Measurements from ENCODE around the gene KCNJ4.
"Not testable (repeated sequence)": the region's sequence is repeated elsewhere in the genome, so short reads cannot be mapped to it uniquely, and the experiment has no call there.

Gene KCNJ4

GRCh38 chr22:38412435-38413084 is 42.4 kb downstream of the KCNJ4 start:
- DNase-seq (ENCODE audit: low spot score) = no peak

DNA sequence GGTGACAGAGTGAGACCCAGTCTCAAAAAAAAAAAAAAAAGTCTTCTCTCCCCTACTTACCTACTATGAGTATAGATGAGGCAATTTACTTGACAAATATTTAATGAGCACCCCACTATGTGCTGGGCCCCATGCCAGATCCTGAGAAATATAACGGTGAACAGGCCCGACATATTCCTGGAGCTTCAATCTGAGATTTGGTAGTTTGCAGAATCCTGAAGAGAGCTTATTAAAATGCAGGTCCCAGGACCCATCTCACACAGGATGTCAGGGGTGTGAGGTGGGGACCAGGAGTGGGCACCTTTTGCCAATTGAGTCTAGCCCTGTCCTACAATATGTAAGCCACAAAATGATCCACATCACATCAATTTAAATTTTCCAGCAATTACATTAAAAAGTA is 44.0 kb downstream of the KCNJ4 start:
- DNase-seq (ENCODE audit: low spot score) = no peak

DNA sequence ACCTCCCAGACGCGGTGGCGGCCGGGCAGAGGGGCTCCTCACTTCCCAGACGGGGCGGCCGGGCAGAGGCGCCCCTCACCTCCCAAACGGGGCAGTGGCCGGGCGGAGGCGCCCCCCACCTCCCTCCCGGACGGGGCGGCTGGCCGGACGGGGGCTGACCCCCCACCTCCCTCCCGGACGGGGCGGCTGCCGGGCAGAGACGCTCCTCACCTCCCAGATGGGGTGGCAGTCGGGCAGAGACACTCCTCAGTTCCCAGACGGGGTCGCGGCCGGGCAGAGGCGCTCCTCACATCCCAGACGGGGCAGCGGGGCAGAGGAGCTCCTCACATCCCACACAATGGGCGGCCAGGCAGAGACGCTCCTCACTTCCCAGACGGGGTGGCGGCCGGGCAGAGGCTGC is 45.1 kb downstream of the KCNJ4 start:
- DNase-seq (ENCODE audit: low spot score) = not testable (repeated sequence)

DNA sequence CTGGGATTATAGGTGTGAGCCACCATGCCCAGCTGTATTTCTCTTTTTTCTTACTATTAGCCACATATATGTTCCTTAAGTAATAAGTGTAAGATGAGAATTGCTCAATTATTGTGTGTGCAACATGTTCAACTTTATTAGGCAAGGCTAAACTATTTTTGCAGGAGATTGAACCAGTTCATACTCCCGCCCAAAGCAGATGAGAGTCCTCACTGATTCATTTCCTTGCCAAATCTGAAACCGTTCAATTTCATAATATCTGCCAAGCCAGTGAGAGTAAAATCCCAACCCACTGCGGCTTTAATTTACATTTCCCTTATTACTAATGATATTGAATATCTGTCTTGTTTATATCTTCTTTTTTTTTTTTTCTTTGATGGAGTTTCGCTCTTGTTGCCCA is 48.4 kb downstream of the KCNJ4 start:
- DNase-seq (ENCODE audit: low spot score) = no peak

DNA sequence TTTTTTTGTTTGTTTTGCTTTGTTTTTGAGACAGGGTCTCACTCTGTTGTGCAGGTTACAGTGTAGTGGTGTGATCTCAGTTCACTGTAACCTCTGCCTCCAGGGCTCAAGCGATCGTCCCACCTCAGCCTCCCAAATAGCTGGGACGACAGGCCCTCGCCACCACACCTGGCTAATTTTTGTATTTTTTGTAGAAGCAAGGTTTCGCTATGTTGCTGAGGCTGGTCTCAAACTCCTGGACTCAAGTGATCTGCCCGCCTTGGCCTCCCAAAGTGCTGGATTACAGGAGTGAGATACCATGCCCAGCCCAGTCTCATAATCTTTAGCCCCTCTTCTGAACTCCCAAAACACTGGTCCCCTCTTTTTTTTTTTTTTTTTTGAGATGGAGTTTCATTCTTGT is 50.6 kb downstream of the KCNJ4 start:
- no peak for DNase-seq (ENCODE audit: low spot score)

DNA sequence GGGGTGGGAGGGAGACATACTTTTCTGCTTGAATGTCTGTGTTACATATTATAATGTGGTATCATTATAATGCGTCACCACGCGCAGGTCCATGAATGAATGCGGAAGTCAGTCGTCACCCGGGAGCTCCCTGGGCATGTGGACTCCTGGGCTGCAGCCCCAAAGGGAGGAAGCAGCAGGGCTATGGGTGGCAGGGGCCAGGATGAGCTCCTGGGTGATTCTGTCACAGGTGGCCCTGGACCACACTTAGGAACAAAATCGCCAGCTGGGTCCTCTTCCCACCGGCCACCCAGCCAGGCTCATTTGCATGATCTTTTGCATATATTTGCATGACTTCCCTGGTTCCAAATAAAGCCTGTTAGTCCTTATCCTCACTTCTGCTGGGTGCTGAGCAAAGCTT is 51.2 kb downstream of the KCNJ4 start:
- DNase-seq (ENCODE audit: low spot score) = no peak

DNA sequence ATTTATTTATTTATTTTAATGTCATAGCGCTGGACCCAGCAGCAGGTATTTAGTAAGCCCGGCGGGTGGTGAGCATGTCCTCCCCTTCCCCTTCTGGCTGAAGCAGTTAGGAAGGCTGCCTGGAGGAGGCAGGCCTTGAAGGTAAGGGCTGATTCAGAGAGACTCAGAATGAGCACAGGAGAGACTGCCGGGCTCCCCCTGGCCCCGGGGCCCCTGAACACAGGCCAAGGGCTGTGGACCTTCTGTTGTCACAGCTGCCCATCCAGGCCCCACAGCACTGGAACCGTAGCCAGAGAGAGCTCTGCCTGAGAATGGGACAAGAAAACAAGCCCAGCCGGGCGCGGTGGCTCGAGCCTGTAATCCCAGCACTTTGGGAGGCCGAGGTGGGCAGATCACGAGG is 52.8 kb downstream of the KCNJ4 start:
- no peak for DNase-seq (ENCODE audit: low spot score)

DNA sequence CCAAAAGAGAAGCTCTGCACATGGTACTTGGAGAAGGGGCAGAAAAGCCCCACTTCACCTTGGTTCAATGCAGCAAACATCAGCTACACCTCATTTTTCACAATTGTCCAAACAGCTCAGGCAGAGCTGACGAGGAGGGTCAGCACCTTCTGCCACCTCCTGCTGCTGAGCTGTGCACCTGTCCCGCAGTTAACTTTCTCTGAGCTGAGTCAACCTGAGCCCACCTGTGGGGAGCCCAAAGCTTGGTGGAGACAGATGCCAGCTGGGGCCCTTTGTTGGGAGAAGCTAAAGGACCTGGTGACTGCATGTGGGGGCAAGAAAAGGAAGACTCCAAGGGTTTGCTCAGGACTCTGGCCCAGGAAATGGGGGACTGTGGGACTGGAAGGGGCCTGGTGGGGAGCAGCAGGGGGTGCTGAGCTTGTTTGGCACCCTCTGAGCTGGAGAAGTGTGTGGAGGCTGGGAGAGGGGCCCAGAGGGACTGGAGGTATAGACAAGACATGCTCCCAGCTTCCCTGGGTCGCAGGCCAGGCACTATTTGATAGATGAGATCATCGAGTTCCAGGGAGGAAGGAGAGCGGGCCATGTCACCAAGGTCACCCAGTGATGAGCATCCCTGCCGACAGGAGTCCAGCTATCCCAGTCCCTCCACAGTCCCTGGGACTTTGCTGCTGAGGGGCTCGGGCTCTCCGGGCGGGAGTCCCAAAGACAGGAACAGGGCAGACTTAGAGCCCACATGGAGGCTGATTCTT is 53.5 kb downstream of the KCNJ4 start:
- DNase-seq (ENCODE audit: low spot score) = no peak

DNA sequence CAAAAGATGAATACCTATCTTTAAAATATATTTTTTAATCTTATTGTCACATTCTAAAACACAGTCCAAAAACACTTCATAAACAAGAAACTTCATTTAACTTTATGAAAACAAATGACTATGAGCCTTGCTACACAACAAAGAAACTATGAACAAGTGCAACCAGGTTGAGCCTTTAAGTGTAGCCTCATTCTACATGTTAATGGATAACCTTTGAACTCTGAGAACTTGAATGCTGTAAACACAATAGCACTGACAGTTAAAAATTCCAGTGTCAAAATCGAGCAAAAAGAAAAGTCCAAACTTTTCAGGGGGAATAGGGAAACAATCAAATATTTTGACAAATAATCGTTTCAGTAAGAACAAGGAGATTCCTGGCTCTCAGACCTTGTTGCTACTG is 54.7 kb downstream of the KCNJ4 start:
- DNase-seq (ENCODE audit: low spot score) = not testable (repeated sequence)

DNA sequence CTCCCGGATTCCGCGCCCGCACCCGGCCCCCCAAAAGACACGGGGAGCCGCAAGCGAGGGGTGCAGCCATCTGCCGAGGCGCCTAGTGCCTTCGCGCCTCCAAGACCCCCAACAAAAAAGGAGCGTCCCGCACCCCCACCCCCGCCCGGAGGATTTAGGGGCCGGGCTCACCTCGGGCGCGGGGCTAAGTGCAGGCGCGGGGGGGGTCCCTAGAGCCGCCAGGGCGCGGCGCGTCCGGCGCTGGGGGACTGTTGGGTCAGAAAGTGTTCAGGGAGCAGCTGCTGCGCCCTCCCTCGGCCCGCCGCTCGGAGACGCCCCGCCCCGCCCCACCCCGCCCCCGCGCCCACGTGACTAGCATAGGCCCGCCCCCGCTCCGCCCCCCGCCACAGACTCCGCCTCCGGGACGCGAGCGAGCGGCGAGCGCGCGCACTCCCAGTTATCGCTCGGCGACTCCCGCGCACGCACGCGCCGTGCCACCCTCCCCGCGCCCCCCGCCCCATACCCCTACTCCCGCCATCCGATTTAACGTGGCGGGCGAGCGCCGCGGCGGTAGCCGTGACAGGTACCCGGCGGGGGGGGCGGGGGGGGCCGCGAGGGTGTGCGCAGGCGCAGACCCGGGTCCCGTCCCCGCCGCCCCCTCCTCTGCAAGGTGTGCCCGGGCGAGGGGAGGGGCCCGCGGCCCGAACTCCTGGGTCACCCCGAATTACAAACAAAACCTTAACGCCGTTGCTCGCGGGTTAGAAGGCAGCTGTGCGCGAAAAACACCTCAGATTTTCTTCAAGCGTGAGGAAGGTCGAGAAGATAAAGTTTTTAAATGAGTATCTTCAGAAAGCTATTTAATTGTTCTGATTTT is 56.2 kb downstream of the KCNJ4 start:
- DNase-seq (ENCODE audit: low spot score) = peak; percentile 80

GRCh38 chr22:38398181-38398608 is 56.8 kb downstream of the KCNJ4 start:
- not testable (repeated sequence) for DNase-seq (ENCODE audit: low spot score)

DNA sequence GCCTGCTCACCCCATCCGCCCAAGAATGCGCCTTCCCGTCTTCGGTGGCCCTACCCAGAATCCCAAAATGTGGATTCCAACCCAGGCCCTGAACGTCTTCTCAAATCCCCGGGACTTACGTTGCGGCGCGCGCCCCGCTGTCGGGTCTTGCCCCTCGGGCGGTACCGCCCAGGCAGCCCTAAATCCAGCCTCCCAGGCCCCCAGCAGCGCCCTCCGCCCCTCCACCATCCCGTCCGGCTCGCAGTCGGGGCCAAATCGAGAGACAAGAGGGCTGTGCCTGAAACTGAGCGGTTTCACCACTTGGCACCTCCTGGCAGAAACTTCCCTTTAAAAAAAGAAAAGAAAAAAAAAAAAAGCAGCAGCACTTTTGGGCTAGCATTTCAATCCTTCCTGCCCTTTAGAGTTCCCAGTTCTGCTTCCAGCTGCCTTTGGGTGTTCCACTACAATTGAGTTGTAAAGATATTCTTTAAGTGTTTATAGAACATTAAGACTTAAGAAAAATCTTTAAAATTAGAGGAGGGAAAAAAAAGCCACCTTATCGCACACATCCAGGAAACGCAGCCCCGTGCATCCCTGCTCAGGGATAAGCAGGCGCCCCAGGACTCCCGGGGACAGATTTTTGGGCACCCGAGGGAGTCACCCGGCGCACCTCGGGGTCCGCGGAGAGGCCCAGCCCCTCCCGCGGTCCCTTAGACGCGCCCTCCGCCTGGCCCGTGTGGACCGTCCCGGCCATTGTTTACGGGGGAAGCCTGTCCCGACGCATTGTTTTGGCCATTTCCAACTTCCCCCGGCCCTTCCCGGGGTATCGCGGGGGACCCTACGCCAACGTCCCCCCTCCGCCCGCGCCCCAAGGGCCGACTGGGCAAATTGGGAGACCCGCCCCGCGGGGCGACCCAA is 57.6 kb downstream of the KCNJ4 start:
- DNase-seq (ENCODE audit: low spot score) = peak; percentile 17

- DNase-seq (ENCODE audit: low spot score) = not testable (repeated sequence)
Measured at GRCh38 chr22:38396440-38397069, 58.4 kb downstream of the KCNJ4 start.

- DNase-seq (ENCODE audit: low spot score) = peak; percentile 12
Measured at GRCh38 chr22:38395944-38396343, 59.1 kb downstream of the KCNJ4 start.

- DNase-seq (ENCODE audit: low spot score) = peak; percentile 52
Measured at GRCh38 chr22:38394929-38395624, 59.9 kb downstream of the KCNJ4 start.

GRCh38 chr22:38389428-38389818 is 65.6 kb downstream of the KCNJ4 start:
- DNase-seq (ENCODE audit: low spot score) = not testable (repeated sequence)

DNA sequence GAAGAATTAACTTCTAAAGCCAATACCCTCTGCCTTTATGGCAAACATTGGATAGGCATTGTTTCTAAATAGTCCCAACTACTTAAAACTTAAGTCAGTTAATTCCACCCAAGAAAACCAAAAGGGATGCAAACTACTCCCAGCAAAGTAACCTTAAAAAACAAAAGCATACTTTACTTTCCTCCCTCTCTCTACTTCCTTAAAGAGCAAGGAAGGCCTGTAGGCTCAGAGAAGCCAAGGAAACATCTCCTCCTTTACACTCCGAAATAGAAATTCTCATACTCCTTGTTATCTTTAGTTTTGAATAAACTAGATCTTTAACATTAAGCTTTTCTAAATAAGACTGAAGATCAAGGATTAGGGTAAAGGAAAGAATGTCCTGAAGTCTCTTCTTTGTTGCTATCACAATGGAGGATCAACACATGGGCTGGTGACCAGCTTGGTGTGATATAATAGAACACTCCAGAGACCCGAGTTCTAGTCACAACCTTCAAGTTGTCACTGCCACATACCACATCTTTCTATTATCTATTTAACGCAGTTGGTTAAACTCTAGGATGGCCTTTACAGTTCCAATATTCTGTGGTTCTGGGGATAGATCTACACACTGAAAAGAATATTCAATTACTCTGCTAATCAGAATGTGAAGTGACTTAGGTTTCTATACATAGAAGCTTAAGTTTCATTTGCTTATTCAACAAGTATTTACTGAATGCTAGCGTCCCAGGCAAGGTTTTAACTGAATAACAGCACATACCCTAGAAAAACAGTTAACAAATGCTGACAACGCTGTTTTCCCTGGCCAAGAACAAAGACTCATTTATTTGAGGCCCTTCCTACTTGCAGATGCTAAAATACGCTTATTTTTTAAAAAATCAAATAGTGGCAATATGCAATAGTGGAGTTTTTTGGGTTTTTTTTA is 66.2 kb downstream of the KCNJ4 start:
- not testable (repeated sequence) for DNase-seq (ENCODE audit: low spot score)

- not testable (repeated sequence) for DNase-seq (ENCODE audit: low spot score)
Measured at GRCh38 chr22:38386918-38387317, 68.1 kb downstream of the KCNJ4 start.

DNA sequence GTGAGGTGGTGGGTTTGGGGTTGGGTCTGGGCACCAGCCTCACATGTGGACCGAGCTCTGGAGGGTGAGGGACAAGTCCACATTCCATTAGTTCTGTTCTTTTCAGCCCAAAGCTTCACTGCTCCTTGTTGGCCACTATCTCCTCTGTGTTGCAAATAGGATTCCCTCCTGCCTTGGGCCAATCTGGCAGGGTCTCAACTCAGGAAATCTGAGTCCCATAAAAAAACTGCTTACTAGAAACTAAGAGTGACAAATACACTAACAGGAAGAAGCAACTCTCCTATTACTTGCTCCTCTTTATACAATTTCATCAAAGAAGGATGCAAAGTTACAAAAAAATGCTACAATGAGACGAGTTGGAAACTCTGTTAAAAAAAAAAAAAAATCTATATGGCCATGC is 71.6 kb downstream of the KCNJ4 start:
- no peak for DNase-seq (ENCODE audit: low spot score)

Measured in hematopoietic multipotent progenitor cell treated with erythropoietin and hydrocortisone succinate and interleukin-3 and kit ligand, for 15 days (in vitro differentiated cells).